A549 (cell line): ENCODE measurements around the gene SLC16A12. TPM values are rescaled to one million over a fixed set of nuclear protein-coding genes. Genes with fewer than 3 reads are reported as not detected.

Experiments used
- ATAC-seq, 2 experiments: fragments of 200-7000 bp in 1 of 2; fragments of >200 bp in 1 of 2; cut with Nextera tagmentation in 1 of 2; cut with Tn5 transposase in 1 of 2; 3 replicates each; pipeline versions ENCODE4 v1.8.0 to v1.9.1; 2018 to 2020; ENCODE audit warnings: mild to moderate bottlenecking in 1 of 2, moderate library complexity in 1 of 2
- CTCF ChIA-PET: fragments of 300-600 bp; sonication (Branson Sonifier 250); formaldehyde crosslinking; extraction: SDS; loops from one replicate; lab custom pipeline; 2021; ENCODE audit warnings: antibody characterized with exemption, inconsistent platforms; lab: Yijun Ruan, JAX
- POLR2A ChIA-PET: fragments of 350-600 bp; formaldehyde crosslinking; extraction: SDS; loops from one replicate; lab custom pipeline; 2021; ENCODE audit warnings: antibody characterized with exemption, inconsistent platforms; lab: Yijun Ruan, JAX
- DNase-seq, 2 experiments: peaks; one replicate each; pipeline versions ENCODE4 v3.0.0 to v3.0.0-alpha.2; 2011 to 2016; ENCODE audit warnings: low read depth in 1 of 2, low spot score in 1 of 2
- FAIRE-seq: peaks from 2 replicates; lab custom pipeline; 2011; peaks lifted over from hg19 to GRCh38; lab: Jason Lieb, UNC
- H3K27ac ChIP-seq, 2 experiments: fragments of >200 bp; sonication (Bioruptor Twin); formaldehyde crosslinking; 3 replicates each; pipeline ENCODE4 v1.5.1; 2016 to 2017
- H3K4me1 ChIP-seq: fragments of >200 bp; sonication (Bioruptor Twin); formaldehyde crosslinking; 3 replicates; pipeline ENCODE4 v1.6.1; 2016
- H3K4me2 ChIP-seq: fragments of >200 bp; sonication (Bioruptor Twin); formaldehyde crosslinking; 3 replicates; pipeline ENCODE4 v1.6.1; 2016
- H3K4me3 ChIP-seq: fragments of >200 bp; sonication (Bioruptor Twin); formaldehyde crosslinking; 3 replicates; pipeline ENCODE4 v1.5.1; 2016
- H3K9me3 ChIP-seq: fragments of >200 bp; sonication (Bioruptor Twin); formaldehyde crosslinking; 3 replicates; pipeline ENCODE4 v1.6.1; 2016
- CBX2 ChIP-seq: fragments of 200-600 bp; sonication (generic); IDR thresholded peaks from 2 replicates; pipeline ENCODE4 v1.6.1; 2016; ENCODE audit warnings: low read depth, mild to moderate bottlenecking, borderline replicate concordance
- CEBPB ChIP-seq, 2 experiments: fragments of >200 bp in 1 of 2; sonication (Bioruptor Twin) in 1 of 2; formaldehyde crosslinking in 1 of 2; IDR thresholded peaks; 2 replicates each; pipeline ENCODE4 v1.6.1; 2012 to 2016
- CHD4 ChIP-seq: fragments of 200-600 bp; sonication (generic); IDR thresholded peaks from 2 replicates; pipeline ENCODE4 v1.6.1; 2016; ENCODE audit warnings: antibody characterized with exemption, mild to moderate bottlenecking, borderline replicate concordance
- ELK1 ChIP-seq: fragments of 150-350 bp; IDR thresholded peaks from 2 replicates; pipeline ENCODE4 v1.6.1; 2014; ENCODE audit warnings: low read depth, mild to moderate bottlenecking, low read length
- FOSL2 ChIP-seq, 2 experiments: fragments of 450-650 bp in 1 of 2; fragments of >200 bp in 1 of 2; sonication (Bioruptor Twin) in 1 of 2; formaldehyde crosslinking; IDR thresholded peaks; 2 replicates each; pipeline versions ENCODE4 v1.5.0 to v1.6.1; 2016 to 2020; ENCODE audit warnings: mild to moderate bottlenecking in 1 of 2, moderate library complexity in 1 of 2
- GATA3 ChIP-seq: IDR thresholded peaks from 2 replicates; pipeline ENCODE4 v1.6.1; 2012; ENCODE audit warnings: borderline replicate concordance
- HEYL ChIP-seq: fragments of 250-450 bp; sonication (Bioruptor Pico); IDR thresholded peaks from 2 replicates; pipeline ENCODE4 v1.8.0; 2021; ENCODE audit warnings: mild to moderate bottlenecking, moderate library complexity
- HOXA7 ChIP-seq: fragments of 250-450 bp; sonication (Bioruptor Pico); IDR thresholded peaks from 2 replicates; pipeline ENCODE4 v1.5.0; 2020; ENCODE audit warnings: mild to moderate bottlenecking, moderate library complexity
- HOXB13 ChIP-seq: fragments of 250-450 bp; sonication (Bioruptor Pico); IDR thresholded peaks from 2 replicates; pipeline ENCODE4 v1.5.0; 2020; ENCODE audit warnings: low read depth, mild to moderate bottlenecking, moderate library complexity
- JUN ChIP-seq, 2 experiments: fragments of >200 bp; sonication (Bioruptor Twin); formaldehyde crosslinking; IDR thresholded peaks; 2 replicates in 1 of 2; 3 replicates in 1 of 2; pipeline ENCODE4 v1.6.1; 2016 to 2017
- KDM5A ChIP-seq: fragments of 200-600 bp; sonication (generic); IDR thresholded peaks from 2 replicates; pipeline ENCODE4 v1.6.1; 2016; ENCODE audit warnings: antibody characterized with exemption, mild to moderate bottlenecking
- MAFK ChIP-seq: fragments of 450-650 bp; IDR thresholded peaks from 2 replicates; pipeline ENCODE4 v1.6.1; 2014; ENCODE audit not compliant: partially characterized antibody
- MAZ ChIP-seq: fragments of 150-350 bp; IDR thresholded peaks from 2 replicates; pipeline ENCODE4 v1.6.1; 2014; ENCODE audit warnings: antibody characterized with exemption, low read depth, low read length, borderline replicate concordance
- MYC ChIP-seq: IDR thresholded peaks from 2 replicates; pipeline ENCODE4 v1.6.1; 2012; ENCODE audit warnings: mild to moderate bottlenecking, inconsistent platforms, low read length, improper control_type of control experiment, borderline replicate concordance
- NFE2L2 ChIP-seq: fragments of 150-350 bp; conservative IDR thresholded peaks from 2 replicates; pipeline ENCODE4 v1.6.1; 2014; ENCODE audit warnings: low read length
- PHF8 ChIP-seq: fragments of 200-600 bp; sonication (generic); IDR thresholded peaks from 2 replicates; pipeline ENCODE4 v1.6.1; 2016; ENCODE audit warnings: low read depth, mild to moderate bottlenecking, antibody characterized with exemption, moderate library complexity, borderline replicate concordance
- RCOR1 ChIP-seq: fragments of 150-350 bp; IDR thresholded peaks from 2 replicates; pipeline ENCODE4 v1.6.1; 2014; ENCODE audit warnings: antibody characterized with exemption, low read length, low read depth
- RFX5 ChIP-seq: fragments of 450-650 bp; IDR thresholded peaks from 2 replicates; pipeline ENCODE4 v1.7.1; 2014; ENCODE audit warnings: antibody characterized with exemption, mild to moderate bottlenecking, moderate library complexity
- SMC3 ChIP-seq: fragments of >200 bp; sonication (Bioruptor Twin); formaldehyde crosslinking; IDR thresholded peaks from 3 replicates; pipeline ENCODE4 v1.6.1; 2018; ENCODE audit warnings: inconsistent platforms
- SREBF2 ChIP-seq: fragments of 450-650 bp; IDR thresholded peaks from 2 replicates; pipeline ENCODE4 v1.6.1; 2014; ENCODE audit warnings: mild to moderate bottlenecking, moderate library complexity
- TFCP2L1 ChIP-seq: fragments of 250-450 bp; sonication (Bioruptor Pico); IDR thresholded peaks from 2 replicates; pipeline ENCODE4 v1.5.0; 2021; ENCODE audit warnings: mild to moderate bottlenecking
- TP53 ChIP-seq: fragments of 250-450 bp; sonication (Bioruptor Pico); IDR thresholded peaks from 2 replicates; pipeline ENCODE4 v1.5.0; 2021; ENCODE audit warnings: mild to moderate bottlenecking, moderate library complexity
- USF2 ChIP-seq: fragments of 450-650 bp; IDR thresholded peaks from 2 replicates; pipeline ENCODE4 v1.6.1; 2014; ENCODE audit warnings: antibody characterized with exemption
- ZC3H11A ChIP-seq: fragments of 450-650 bp; IDR thresholded peaks from 2 replicates; pipeline ENCODE4 v1.6.1; 2014; ENCODE audit warnings: antibody characterized with exemption, mild to moderate bottlenecking
- ZNF302 ChIP-seq: fragments of 250-450 bp; sonication (Bioruptor Pico); IDR thresholded peaks from 2 replicates; pipeline ENCODE4 v1.9.0; 2021; ENCODE audit warnings: inconsistent platforms, mild to moderate bottlenecking, moderate library complexity
- ZSCAN20 ChIP-seq: fragments of 250-450 bp; sonication (Bioruptor Pico); IDR thresholded peaks from 2 replicates; pipeline ENCODE4 v1.8.0; 2022; ENCODE audit warnings: mild to moderate bottlenecking, moderate library complexity
- WGBS: methylation state at CpG from one replicate; pipeline ENCODE4 v1.1.6; 2017; ENCODE audit errors: missing lambda C conversion rate; 5-methylcytosine and 5-hydroxymethylcytosine counted together
- polyA plus RNA-seq, 4 experiments: library from polyadenylated mRNA; depleted of rRNA in 3 of 4; stranded (reverse); fragments of >200 nt; fragmentation: RNase III in 1 of 4; extraction: RNeasy Plus Mini Kit Qiagen cat#74134 plus additional on column Dnase treatment in 1 of 4; gene quantifications; 2 replicates in 3 of 4; 3 replicates in 1 of 4; pipeline ENCODE4 v1.2.3, GENCODE V29; 2011 to 2017
- TF ChIP-seq, protein P1 (sequence below): fragments of >200 bp; sonication (Bioruptor Twin); formaldehyde crosslinking; IDR thresholded peaks from 3 replicates; pipeline ENCODE4 v1.6.1; 2016

The SLC16A12 gene
- polyA plus RNA-seq, 2 of the 4 experiments (the other 2 are of a cell fraction): 0.14 to 0.19 TPM

DNA sequence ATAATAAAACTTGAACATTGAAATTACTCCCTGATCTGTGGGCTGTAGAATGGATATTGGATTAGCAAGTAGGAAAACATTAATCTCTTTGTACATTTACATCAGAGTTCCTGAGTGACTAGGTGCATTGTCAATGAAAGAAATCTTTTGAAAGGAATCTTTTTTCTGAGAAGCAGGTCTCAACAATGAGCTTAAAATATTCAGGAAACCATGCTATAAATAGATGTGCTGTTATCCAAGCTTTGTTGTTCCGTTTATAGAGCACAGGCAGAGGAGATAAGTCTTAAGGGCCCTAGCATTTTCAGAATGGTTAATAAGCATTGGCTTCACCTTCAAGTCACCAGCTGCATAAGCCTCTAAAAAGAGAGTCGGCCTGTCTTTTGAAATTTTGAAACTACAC is 41.3 kb upstream of the SLC16A12 start:
- WGBS: 88% methylated on average over 2 of the region's 2 CpGs
- ChIA-PET POLR2A (no interaction called here), CTCF (interaction anchor here (0.8 kb wide), 1 partner anchor 27 kb away, joined by 3 read pairs; no protein-coding TSS in a partner anchor)
- FAIRE-seq (peak; percentile 13), DNase-seq (no peak), ATAC-seq (no peak)
- TF ChIP-seq ELK1 (no peak), HOXA7 (CRISPR knock-in tag) (no peak), FOSL2 (IDR thresholded peaks at IDR 0.05) (no peak), FOSL2 (CRISPR knock-in tag; IDR thresholded peaks at IDR 0.05) (no peak), CHD4 (no peak), RFX5 (no peak), PHF8 (no peak), JUN (IDR thresholded peaks at IDR 0.05) (no peak), HOXB13 (no peak), TP53 (no peak), NFE2L2 (no peak), KDM5A (no peak), MAZ (no peak), ZC3H11A (no peak), MYC (no peak), TFCP2L1 (no peak), ZSCAN20 (CRISPR knock-in tag) (no peak)
- peaks cover 11% of the 10 kb centered on the region; the same call in 1 of the 3 replicates for H3K4me1 ChIP-seq
- no peaks in the 10 kb centered on the region for H3K9me3 ChIP-seq
- no peak overlapping the region for H3K4me3 ChIP-seq
- H3K27ac ChIP-seq: no peak overlapping the region
- no peak overlapping the region for H3K4me2 ChIP-seq

GRCh38 chr10:89576022-89576421 is 40.6 kb upstream of the SLC16A12 start:
- POLR2A ChIA-PET: no interaction called here
- no peak for FAIRE-seq

More at GRCh38 chr10:89576022-89576421, 40.6 kb upstream of the SLC16A12 start:
- H3K4me1 ChIP-seq: peaks cover 11% of the 10 kb centered on the region; the same call in 1 of the 3 replicates
- H3K27ac ChIP-seq: no peak overlapping the region
- H3K4me3 ChIP-seq: no peak overlapping the region
- WGBS: 82% methylated on average over 3 of the region's 3 CpGs
- ATAC-seq (no peak), DNase-seq (no peak)
- no peak overlapping the region for H3K4me2 ChIP-seq
- no peak for TF ChIP-seq ZNF302
- TF ChIP-seq CBX2: no peak
- no peak for TF ChIP-seq HEYL
- no peak for TF ChIP-seq SREBF2
- TF ChIP-seq MAFK: no peak
- TF ChIP-seq USF2: no peak
- TF ChIP-seq, protein P1, sequence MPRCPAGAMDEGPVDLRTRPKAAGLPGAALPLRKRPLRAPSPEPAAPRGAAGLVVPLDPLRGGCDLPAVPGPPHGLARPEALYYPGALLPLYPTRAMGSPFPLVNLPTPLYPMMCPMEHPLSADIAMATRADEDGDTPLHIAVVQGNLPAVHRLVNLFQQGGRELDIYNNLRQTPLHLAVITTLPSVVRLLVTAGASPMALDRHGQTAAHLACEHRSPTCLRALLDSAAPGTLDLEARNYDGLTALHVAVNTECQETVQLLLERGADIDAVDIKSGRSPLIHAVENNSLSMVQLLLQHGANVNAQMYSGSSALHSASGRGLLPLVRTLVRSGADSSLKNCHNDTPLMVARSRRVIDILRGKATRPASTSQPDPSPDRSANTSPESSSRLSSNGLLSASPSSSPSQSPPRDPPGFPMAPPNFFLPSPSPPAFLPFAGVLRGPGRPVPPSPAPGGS: no peak
- no peak for TF ChIP-seq GATA3
- TF ChIP-seq SMC3: no peak
- no peak for TF ChIP-seq RCOR1
- no peak for TF ChIP-seq CEBPB (IDR thresholded peaks at IDR 0.05)
- TF ChIP-seq, all 56 proteins: peak for 0
- H3K9me3 ChIP-seq: no peaks in the 10 kb centered on the region
- CTCF ChIA-PET: no interaction called here
